ENCODE measurements around the gene PGAM2.
"Not testable (repeated sequence)": the region's sequence is repeated elsewhere in the genome, so short reads cannot be mapped to it uniquely, and the experiment has no call there.

PGAM2 gene

GRCh38 chr7:44019825-44020224 lies 45.5 kb downstream of the PGAM2 start:
- DNase-seq: not testable (repeated sequence)

GRCh38 chr7:44018857-44019807 lies 46.2 kb downstream of the PGAM2 start:
- DNase-seq: peak; percentile 99

- not testable (repeated sequence) for DNase-seq
These were observed 50.3 kb downstream of the PGAM2 start for GRCh38 chr7:44015090-44015489.

All from T-helper 9 cell (primary cell).